SK-N-SH (cell line): Measurements from ENCODE around the gene MARCHF10. TPM values are rescaled to one million over a fixed set of nuclear protein-coding genes. Genes with fewer than 3 reads are reported as not detected.

ENCODE experiments used
- CTCF ChIA-PET: fragments of 300-600, 350-600 bp; formaldehyde crosslinking; extraction: SDS; loops from one replicate; lab custom pipeline; 2021; lab: Yijun Ruan, JAX
- POLR2A ChIA-PET: fragments of 350-600 bp; sonication (Branson Sonifier 250); formaldehyde crosslinking; extraction: SDS; loops from one replicate; lab custom pipeline; 2020; ENCODE audit warnings: antibody characterized with exemption, inconsistent platforms; lab: Yijun Ruan, JAX
- DNase-seq: peaks from one replicate; pipeline ENCODE4 v3.0.0; 2012
- H2AFZ ChIP-seq: fragments of 200-600 bp; sonication (generic); 2 replicates; pipeline ENCODE4 v1.8.1; 2016; ENCODE audit warnings: antibody characterized with exemption, mild to moderate bottlenecking, low read depth
- H3F3A ChIP-seq: fragments of 200-600 bp; sonication (generic); replicated peaks from 2 replicates; pipeline ENCODE3; 2016; ENCODE audit warnings: antibody characterized with exemption, mild to moderate bottlenecking; ENCODE audit not compliant: insufficient read depth
- H3K27ac ChIP-seq, 2 experiments: fragments of 200-500 bp in 1 of 2; fragments of 200-600 bp in 1 of 2; sonication (Bioruptor generic) in 1 of 2; sonication (generic), shearing (Covaris generic) in 1 of 2; 2 replicates each; pipeline versions ENCODE4 v1.5.1 to v1.6.1; 2014 to 2016; ENCODE audit warnings: low read depth in 2 of 2, inconsistent platforms in 1 of 2, low read length in 1 of 2, mild to moderate bottlenecking in 1 of 2, mixed read lengths in 1 of 2
- H3K27me3 ChIP-seq: fragments of 200-600 bp; sonication (generic), shearing (Covaris generic); 2 replicates; pipeline ENCODE4 v1.6.1; 2016; ENCODE audit warnings: mixed run types; ENCODE audit not compliant: insufficient read depth
- H3K36me3 ChIP-seq, 2 experiments: fragments of 200-500 bp in 1 of 2; fragments of 200-600 bp in 1 of 2; sonication (Bioruptor generic) in 1 of 2; sonication (generic) in 1 of 2; replicated peaks in 1 of 2; 2 replicates each; pipeline versions ENCODE3 to v1.5.1; 2014 to 2016; ENCODE audit warnings: low read length in 1 of 2, mild to moderate bottlenecking in 1 of 2; ENCODE audit not compliant: insufficient read depth in 2 of 2, control insufficient read depth in 1 of 2
- H3K4me1 ChIP-seq, 2 experiments: fragments of 200-500 bp in 1 of 2; fragments of 200-600 bp in 1 of 2; sonication (Bioruptor generic) in 1 of 2; sonication (generic), shearing (Covaris generic) in 1 of 2; 2 replicates each; pipeline versions ENCODE4 v1.5.1 to v1.6.1; 2014 to 2016; ENCODE audit warnings: low read depth in 1 of 2, low read length in 1 of 2, mixed run types in 1 of 2; ENCODE audit not compliant: insufficient read depth in 2 of 2, control insufficient read depth in 1 of 2
- H3K4me2 ChIP-seq: fragments of 200-600 bp; sonication (generic), shearing (Covaris generic); 2 replicates; pipeline ENCODE4 v1.6.1; 2017; ENCODE audit warnings: mixed run types
- H3K4me3 ChIP-seq, 2 experiments: fragments of 200-500 bp in 1 of 2; fragments of 200-600 bp in 1 of 2; sonication (Bioruptor generic) in 1 of 2; sonication (generic), shearing (Covaris generic) in 1 of 2; 2 replicates each; pipeline versions ENCODE4 v1.5.1 to v1.8.1; 2014 to 2016; ENCODE audit warnings: low read depth in 2 of 2, inconsistent platforms in 1 of 2, low read length in 1 of 2, mild to moderate bottlenecking in 1 of 2, mixed read lengths in 1 of 2, moderate library complexity in 1 of 2
- H3K79me2 ChIP-seq: fragments of 200-600 bp; sonication (generic); 2 replicates; pipeline ENCODE4 v1.8.1; 2017; ENCODE audit warnings: mild to moderate bottlenecking; ENCODE audit not compliant: insufficient read depth
- H3K9ac ChIP-seq: fragments of 200-600 bp; sonication (generic); 2 replicates; pipeline ENCODE4 v1.6.1; 2017; ENCODE audit warnings: mixed run types
- H3K9me2 ChIP-seq: fragments of 200-600 bp; sonication (generic); 2 replicates; pipeline ENCODE4 v1.6.1; 2017; ENCODE audit warnings: mixed run types
- H3K9me3 ChIP-seq: fragments of 200-600 bp; sonication (generic); 2 replicates; pipeline ENCODE4 v1.6.1; 2017; ENCODE audit warnings: mixed run types, mild to moderate bottlenecking, moderate library complexity
- H4K20me1 ChIP-seq: fragments of 200-600 bp; sonication (generic); 2 replicates; pipeline ENCODE4 v1.6.1; 2017; ENCODE audit warnings: mild to moderate bottlenecking, mixed run types; ENCODE audit not compliant: insufficient read depth
- CTCF ChIP-seq: fragments of 200-600 bp; sonication (generic); IDR thresholded peaks from 2 replicates; pipeline ENCODE4 v1.6.1; 2017; ENCODE audit warnings: antibody characterized with exemption, mild to moderate bottlenecking, moderate library complexity
- ELF1 ChIP-seq: IDR thresholded peaks from 2 replicates; pipeline ENCODE4 v1.4.0; 2012
- EZH2phosphoT487 ChIP-seq: fragments of 200-600 bp; sonication (generic); IDR thresholded peaks from 2 replicates; pipeline ENCODE4 v1.6.1; 2017; ENCODE audit warnings: low read depth, mixed run types, mild to moderate bottlenecking, antibody characterized with exemption, moderate library complexity, borderline replicate concordance
- FOSL2 ChIP-seq: IDR thresholded peaks from 2 replicates; pipeline ENCODE4 v1.4.0; 2012; ENCODE audit warnings: low read depth, mild to moderate bottlenecking, moderate library complexity, borderline replicate concordance
- GATA2 ChIP-seq: sonication (generic); formaldehyde crosslinking; IDR thresholded peaks from 2 replicates; pipeline ENCODE4 v1.5.0; 2020; ENCODE audit warnings: mild to moderate bottlenecking, missing genetic modification reagents
- MEF2A ChIP-seq: IDR thresholded peaks from 2 replicates; pipeline ENCODE4 v1.4.0; 2012; ENCODE audit warnings: low read depth, borderline replicate concordance
- MXI1 ChIP-seq: IDR thresholded peaks from 2 replicates; pipeline ENCODE4 v1.6.1; 2012; ENCODE audit warnings: mild to moderate bottlenecking, low read depth, low read length, improper control_type of control experiment
- NRF1 ChIP-seq: IDR thresholded peaks from 2 replicates; pipeline ENCODE4 v1.6.1; 2012; ENCODE audit warnings: low read depth, mild to moderate bottlenecking, low read length
- POLR2AphosphoS5 ChIP-seq: IDR thresholded peaks from 2 replicates; pipeline ENCODE4 v1.6.1; 2012; ENCODE audit warnings: low read depth, low read length
- RAD21 ChIP-seq: IDR thresholded peaks from 2 replicates; pipeline ENCODE4 v1.6.1; 2012; ENCODE audit warnings: mild to moderate bottlenecking, low read length
- RCOR1 ChIP-seq: fragments of 150-350 bp; IDR thresholded peaks from 2 replicates; pipeline ENCODE4 v1.6.1; 2017; ENCODE audit warnings: antibody characterized with exemption, low read length
- RXRA ChIP-seq: IDR thresholded peaks from 2 replicates; pipeline ENCODE4 v1.4.0; 2012; ENCODE audit warnings: low read depth, mild to moderate bottlenecking, borderline replicate concordance
- ZBTB33 ChIP-seq: IDR thresholded peaks from 2 replicates; pipeline ENCODE4 v1.4.0; 2012; ENCODE audit warnings: low read depth, borderline replicate concordance
- WGBS: methylation state at CpG from one replicate; pipeline ENCODE4 v1.1.6; 2017; ENCODE audit warnings: low lambda C conversion rate; 5-methylcytosine and 5-hydroxymethylcytosine counted together
- polyA plus RNA-seq, 3 experiments: library from polyadenylated mRNA; depleted of rRNA; stranded (reverse); fragments of >200 nt; gene quantifications; 2 replicates each; pipeline ENCODE4 v1.2.3, GENCODE V29; 2012
- TF ChIP-seq, protein P1 (sequence below): fragments of 150-350 bp; IDR thresholded peaks from 2 replicates; pipeline ENCODE4 v1.6.1; 2016; ENCODE audit warnings: mild to moderate bottlenecking, low read depth, low read length
- TF ChIP-seq, protein P2 (sequence below): IDR thresholded peaks from 2 replicates; pipeline ENCODE4 v1.4.0; 2012; ENCODE audit warnings: low read depth
- TF ChIP-seq, protein P3 (sequence below): IDR thresholded peaks from 2 replicates; pipeline ENCODE4 v1.4.0; 2012; ENCODE audit warnings: low read depth, borderline replicate concordance

The MARCHF10 gene
- polyA plus RNA-seq, 1 of the 3 experiments (the other 2 are of a cell fraction): 0.16 TPM

- TF ChIP-seq ZBTB33 (no peak), MXI1 (no peak), NRF1 (no peak), CTCF (no peak), MEF2A (no peak), GATA2 (CRISPR knock-in tag) (no peak)
These were observed 13.3 kb upstream of the MARCHF10 start (continued) for GRCh38 chr17:62821189-62822079.

DNA sequence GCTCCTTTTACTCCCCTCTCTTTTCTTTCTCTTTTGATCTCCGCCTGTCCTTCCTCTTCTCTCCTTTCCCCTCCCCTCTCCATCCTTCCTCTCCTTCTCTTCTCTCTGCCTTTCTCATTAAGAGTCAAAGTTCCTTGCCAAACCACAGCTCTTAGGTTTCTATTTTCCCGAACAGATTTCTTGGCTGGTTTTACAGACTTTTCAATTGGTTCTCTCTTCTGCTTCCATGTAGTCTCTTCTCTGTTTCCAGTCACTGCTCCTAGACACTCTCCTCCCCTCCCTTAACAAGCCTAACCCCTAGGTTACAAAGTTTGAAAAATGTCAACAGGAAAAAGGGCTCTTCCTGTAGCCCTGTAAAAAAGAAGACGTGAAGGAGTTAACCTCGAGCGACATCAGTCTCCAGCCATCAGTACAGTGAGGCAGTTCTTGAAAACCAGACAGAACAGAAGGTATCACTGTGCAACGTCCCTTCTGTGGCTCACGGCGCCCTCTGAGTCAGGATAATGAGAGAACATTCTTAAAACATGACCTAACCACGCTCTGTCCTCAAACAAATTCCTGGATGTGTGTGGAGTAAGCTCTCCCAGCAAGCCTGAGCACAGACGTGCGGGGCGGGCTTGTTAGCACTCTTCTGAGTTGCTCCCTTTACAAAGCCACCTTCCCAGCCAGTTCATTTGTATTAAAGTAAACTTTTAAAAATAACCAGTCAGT, 11.6 kb upstream of the MARCHF10 start:
- H2AFZ ChIP-seq: peak overlapping the region; percentile 80
- H3K27me3 ChIP-seq: no peaks in the 10 kb centered on the region
- H3K36me3 ChIP-seq: no peaks in the 10 kb centered on the region
- CTCF ChIA-PET: interaction anchor here (0.6 to 1.7 kb wide), 6 partner anchors 8 to 148 kb away, joined by 3 to 5 read pairs (median 3); no protein-coding TSS in a partner anchor
- peak overlapping the region; percentile 13 to 52; a peak in 3 of 4 replicates for H3K4me3 ChIP-seq
- H4K20me1 ChIP-seq: no peaks in the 10 kb centered on the region
- H3K9me3 ChIP-seq: no peaks in the 10 kb centered on the region
- H3K27ac ChIP-seq: peak overlapping the region; percentile 80 to 99
- no peaks in the 10 kb centered on the region for H3K79me2 ChIP-seq
- POLR2A ChIA-PET: no interaction called here
- no peaks in the 10 kb centered on the region for H3K9me2 ChIP-seq
- peak overlapping the region; percentile 83 for H3K9ac ChIP-seq
- H3K4me1 ChIP-seq: peaks cover 16 to 18% of the 10 kb centered on the region in 2 experiments; a peak in 3 of 4 replicates
- WGBS: 12% methylated on average over 12 of the region's 12 CpGs
- DNase-seq: peak; percentile 56
- H3K4me2 ChIP-seq: peak overlapping the region; percentile 85
- H3F3A ChIP-seq: peaks cover 30% of the 10 kb centered on the region
- TF ChIP-seq RXRA: peak; percentile 94
- TF ChIP-seq RCOR1: peak; percentile 44; the same call in 1 of the 2 replicates
- TF ChIP-seq EZH2phosphoT487: no peak
- TF ChIP-seq, protein P1, sequence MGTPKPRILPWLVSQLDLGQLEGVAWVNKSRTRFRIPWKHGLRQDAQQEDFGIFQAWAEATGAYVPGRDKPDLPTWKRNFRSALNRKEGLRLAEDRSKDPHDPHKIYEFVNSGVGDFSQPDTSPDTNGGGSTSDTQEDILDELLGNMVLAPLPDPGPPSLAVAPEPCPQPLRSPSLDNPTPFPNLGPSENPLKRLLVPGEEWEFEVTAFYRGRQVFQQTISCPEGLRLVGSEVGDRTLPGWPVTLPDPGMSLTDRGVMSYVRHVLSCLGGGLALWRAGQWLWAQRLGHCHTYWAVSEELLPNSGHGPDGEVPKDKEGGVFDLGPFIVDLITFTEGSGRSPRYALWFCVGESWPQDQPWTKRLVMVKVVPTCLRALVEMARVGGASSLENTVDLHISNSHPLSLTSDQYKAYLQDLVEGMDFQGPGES: no peak
- TF ChIP-seq CTCF: no peak
- peak; percentile 97 for TF ChIP-seq FOSL2
- peak; percentile 85 for TF ChIP-seq POLR2AphosphoS5
- TF ChIP-seq, protein P2, sequence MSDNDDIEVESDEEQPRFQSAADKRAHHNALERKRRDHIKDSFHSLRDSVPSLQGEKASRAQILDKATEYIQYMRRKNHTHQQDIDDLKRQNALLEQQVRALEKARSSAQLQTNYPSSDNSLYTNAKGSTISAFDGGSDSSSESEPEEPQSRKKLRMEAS: peak; percentile 94
- no peak for TF ChIP-seq ELF1
- peak; percentile 29; the same call in 1 of the 2 replicates for TF ChIP-seq RAD21
- TF ChIP-seq ZBTB33: peak; percentile 66; the same call in 1 of the 2 replicates
- TF ChIP-seq, protein P3, sequence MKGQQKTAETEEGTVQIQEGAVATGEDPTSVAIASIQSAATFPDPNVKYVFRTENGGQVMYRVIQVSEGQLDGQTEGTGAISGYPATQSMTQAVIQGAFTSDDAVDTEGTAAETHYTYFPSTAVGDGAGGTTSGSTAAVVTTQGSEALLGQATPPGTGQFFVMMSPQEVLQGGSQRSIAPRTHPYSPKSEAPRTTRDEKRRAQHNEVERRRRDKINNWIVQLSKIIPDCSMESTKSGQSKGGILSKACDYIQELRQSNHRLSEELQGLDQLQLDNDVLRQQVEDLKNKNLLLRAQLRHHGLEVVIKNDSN: no peak
